ENCODE measurements around the gene KLHL2.

DNA sequence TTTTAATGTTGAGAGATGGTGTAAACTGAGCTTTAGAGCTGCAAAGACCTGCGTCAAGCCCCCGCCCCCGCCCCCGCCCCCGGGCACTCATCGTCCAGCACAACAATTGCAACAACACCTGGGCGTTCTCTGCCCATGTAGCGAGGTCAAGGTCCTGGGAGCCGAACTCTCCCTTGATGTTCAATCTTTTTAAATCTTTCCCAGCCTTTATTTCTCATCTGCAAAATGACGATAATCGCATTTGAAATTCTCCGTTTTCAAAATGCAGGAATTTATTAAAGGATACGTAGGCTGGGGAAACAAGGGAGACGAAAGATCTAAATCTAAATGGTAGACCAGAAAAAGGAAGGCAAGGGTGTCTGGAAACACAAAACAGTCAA, 119.5 kb downstream of the KLHL2 start:
- no peak for TF ChIP-seq CTCF (IDR thresholded peaks at IDR 0.05; ENCODE audit: insufficient read depth, low read depth, low read length)
- no peak for TF ChIP-seq EZH2 (IDR thresholded peaks at IDR 0.05; ENCODE audit: insufficient read depth, low read length)

Measured in astrocyte (in vitro differentiated cells and primary cell).